MV-4-11 (cell line): ENCODE data around the gene ZNF658.
"Not testable (repeated sequence)": the region's sequence is repeated elsewhere in the genome, so short reads cannot be mapped to it uniquely, and the experiment has no call there.

Source experiments
- DNase-seq: peaks from one replicate; lab custom pipeline; 2025; lab: John Stamatoyannopoulos, UW

Gene ZNF658

DNA sequence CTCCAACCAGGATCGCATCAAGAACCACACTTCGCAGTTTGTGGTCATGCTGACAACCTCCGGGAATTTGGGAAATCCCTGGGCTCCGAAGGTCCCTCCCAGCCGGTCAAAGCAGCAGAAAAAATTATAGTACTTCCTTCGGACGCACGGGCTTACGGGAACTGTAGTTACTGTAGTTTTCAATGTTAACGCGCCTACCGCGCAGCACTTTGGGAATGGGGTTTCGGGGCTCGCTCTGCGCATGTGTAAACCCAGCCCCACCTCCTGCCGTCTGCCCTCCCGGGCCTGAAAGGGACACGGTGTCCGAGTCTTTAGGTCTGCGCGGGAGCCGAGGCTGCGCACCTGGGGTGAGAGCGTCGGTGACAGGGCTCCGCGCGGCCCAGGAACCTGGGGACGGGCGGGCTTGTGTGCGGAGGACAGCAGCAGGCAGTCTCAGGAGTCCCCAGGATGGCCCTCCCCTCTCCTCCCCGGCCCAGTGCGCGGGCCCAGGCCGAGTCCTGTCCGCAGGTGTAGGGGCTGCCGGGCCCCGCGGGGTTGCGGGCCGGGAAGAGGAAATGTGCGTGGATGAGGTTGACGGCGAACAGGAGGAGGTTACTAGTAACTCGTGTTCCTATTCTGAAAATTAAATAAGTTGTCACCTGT, at the start of gene ZNF658:
Gene ZNF658 (plus strand): TSS at position 236 of the 642 bp plus-strand sequence. CDS start 2,837 bp downstream, outside the sequence.
- not testable (repeated sequence) for DNase-seq

DNA sequence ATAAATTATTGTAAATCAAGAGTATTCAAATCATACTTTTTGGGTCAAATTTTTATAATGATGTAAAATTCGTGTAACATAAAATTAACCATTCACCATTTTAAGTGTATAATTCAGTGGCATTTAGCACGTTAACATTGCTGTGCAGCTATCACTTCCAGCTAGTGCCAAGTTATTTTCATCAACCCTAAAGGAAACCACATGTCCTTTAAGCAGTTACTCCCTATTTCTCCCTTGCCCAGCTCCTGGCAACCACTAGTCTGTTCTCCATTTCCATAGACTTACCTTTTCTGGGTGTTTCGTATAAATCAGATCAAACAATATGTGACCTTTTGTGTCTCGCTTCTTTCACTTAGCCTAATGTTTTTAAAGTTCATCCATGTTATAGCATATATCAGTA, 38.8 kb upstream of the ZNF658 start:
- DNase-seq = not testable (repeated sequence)

DNA sequence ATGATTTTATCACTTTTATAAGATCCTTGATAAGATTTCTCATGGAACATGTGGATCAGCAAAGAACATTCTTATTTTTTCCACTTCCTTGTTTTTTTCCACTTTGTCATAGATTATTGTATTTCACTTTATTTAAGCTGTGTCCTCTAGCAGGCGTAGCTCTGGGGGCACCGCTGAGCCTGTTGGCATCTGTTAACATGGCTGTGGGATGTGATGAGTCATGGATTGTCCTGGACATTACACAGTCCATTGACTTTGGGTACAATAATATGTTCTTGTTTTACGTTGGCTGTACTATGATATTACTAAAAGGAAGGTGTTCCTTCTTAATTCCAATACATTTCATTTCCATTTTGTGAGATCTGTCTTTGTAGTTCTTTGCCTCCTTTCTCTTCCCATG, 31.9 kb upstream of the ZNF658 start:
- not testable (repeated sequence) for DNase-seq

DNA sequence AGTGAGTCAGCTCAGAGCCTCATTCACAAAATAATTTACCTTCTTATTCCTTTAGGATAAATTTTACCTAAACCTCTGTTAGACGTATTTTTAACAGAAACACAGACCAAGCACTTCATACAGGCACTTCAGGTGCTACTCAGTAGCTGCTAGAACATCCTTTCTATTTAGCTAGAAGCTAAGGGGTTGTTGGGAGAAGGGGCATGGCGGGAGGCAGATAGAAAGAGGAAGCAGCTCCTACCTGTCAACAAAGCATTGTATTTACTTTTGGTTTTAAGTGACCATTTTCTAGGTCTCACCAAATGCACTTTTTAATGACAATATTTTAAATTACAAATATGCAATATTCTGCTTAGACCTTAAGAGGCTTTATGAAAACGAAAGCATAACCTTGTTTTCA, 19.9 kb upstream of the ZNF658 start:
- not testable (repeated sequence) for DNase-seq

DNA sequence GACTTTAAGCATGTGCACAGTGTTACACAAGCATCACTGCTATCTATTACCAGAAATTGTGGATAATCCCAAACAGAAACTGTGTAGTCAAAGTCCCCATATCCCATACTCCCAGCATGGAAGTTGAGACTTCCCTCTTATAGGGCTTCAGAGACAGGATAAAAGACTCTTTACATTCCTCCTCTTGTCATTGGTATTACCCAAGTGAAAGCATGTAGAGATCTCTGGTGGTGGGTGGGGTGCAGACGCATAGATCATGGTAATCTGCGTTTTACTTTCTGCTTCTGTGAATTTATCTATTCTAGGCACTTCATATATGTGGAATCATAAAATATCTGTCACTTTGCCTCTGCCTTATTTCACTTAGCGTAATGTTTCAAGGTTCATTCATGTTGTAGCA, 18.7 kb upstream of the ZNF658 start:
- not testable (repeated sequence) for DNase-seq

DNA sequence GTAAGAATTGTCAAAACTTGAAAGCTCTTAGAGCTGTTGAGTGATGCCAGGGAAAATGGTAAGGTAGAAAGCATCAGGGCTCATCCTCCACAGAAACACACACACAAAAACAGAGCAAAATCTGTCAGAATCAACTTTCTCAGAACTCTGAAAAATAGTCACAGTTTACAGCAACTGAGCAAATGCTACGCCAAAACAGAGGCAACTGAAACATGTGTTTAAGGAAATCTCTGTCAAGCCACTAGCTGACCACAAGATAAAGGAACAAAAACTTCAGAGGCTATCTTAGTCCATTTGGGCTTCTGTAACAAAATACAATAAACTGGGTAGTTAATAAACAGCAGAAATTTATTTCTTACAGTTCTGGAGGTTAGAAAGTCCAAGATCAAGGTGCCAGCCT, 10.2 kb upstream of the ZNF658 start:
- not testable (repeated sequence) for DNase-seq

DNA sequence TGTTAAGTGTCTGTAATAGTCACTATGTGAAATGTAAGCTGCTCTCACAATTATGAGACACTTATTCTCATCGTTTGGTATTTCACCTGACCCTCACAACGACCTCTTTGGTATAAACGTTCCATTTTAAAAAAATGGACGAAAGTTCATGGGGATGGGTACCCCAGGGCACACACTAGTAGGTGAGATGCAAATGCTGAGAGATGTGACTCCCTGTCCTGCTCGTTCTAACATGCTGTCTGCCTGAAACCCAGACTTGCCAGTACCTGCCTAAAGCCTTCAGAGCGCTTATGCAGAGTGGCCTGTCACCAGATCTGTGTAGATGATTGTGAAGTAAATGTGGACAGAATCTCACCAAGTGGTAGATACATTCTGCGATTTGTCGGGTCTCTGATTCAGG, 616 bp downstream of the ZNF658 start:
- not testable (repeated sequence) for DNase-seq

DNA sequence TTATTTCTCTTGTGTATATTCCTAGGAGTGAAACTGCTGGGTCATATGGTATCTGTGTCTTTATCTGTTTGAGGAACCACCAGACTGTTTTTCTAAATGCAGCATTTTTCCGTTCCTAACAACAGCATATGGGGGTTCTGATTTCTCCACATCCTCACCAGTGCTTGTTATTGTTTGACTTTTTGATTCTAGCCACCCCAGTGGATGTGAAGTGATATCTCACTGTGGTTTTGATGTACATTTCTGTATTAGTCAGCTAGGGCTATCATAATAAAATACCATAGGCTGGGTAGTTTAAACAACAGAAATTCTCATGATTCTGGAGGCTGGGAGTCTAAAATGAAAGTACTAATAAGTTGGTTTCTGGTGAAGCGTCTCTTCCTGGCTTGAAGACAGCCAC, 9.0 kb downstream of the ZNF658 start:
- not testable (repeated sequence) for DNase-seq

DNA sequence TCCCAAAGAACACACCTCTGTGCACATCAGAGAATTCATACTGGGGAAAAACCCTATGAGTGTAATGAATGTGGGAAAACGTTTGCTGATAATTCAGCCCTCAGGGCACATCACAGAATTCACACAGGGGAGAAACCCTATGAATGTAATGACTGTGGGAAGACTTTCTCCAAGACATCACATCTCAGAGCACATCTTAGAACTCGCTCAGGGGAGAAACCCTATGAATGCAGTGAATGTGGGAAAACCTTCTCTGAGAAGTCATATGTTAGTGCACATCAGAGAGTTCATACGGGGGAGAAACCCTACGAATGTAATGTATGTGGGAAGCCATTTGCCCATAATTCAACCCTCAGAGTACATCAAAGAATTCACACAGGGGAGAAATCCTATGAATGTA, 19.5 kb downstream of the ZNF658 start:
- not testable (repeated sequence) for DNase-seq

DNA sequence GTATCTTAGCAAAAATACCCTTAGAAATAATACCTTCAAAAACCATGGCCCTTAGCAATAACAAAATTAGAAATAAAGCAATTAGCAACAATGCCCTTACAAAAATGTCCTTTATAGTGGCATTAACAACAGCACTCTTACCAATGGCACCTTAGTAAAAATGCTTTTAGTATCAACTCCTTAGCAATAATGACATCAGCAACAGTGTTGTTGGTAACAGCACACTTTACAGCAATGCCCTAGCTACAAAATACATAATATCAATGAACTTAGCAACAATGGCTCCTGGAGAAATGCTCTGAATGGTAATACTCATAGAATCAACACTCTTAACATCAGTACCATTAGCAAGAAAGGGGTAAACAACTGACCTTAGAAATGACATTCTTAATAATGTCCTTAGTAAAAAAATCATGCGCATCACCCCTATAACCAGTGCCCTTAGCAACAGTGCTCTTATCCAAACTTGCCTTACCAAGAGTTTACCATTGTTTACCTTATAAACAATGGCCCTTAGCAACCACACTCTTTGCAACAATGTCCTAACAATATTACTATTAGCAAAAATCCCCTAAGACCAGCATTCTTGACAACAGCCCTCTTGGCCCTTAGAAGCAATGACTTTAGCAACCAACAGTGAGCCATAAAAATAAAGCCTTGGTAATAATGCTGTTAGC, 35.8 kb downstream of the ZNF658 start:
- DNase-seq = not testable (repeated sequence)

DNA sequence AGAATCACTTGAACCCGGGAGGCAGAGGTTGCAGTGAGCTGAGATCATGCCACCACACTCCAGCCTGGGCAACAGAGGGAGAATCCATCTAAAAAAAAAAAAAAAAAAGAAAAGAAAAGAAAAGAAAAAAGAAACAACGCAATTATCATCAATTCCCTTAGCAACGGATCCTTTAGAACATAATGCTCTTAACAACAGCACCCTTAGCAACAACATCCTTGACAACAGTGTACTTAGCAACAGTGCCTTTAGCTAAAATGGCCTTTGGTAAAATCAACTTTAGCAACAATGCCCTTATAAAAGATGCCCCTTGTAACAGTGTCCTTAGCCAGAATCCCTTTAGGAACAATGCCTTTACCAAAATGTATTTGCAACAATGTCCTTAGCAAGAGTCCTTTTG, 37.1 kb downstream of the ZNF658 start:
- DNase-seq = not testable (repeated sequence)

DNA sequence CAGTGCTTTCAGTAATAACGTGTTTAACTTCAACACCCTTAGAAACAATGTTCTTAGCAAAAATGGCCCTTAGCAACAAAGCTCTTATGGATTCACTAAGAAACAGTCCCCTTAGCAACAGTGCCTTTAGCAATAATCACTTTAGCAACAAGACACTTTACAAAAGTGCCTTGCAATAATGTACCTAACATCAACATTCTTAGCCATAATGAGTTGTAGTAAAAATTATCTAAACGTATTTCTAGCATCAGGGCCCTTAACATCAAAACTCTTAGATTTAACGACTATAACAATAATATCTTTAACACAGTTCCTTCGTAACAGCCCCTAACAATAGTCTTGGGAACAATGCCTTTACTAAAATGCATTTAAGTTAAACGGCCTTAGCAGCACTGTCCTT, 37.8 kb downstream of the ZNF658 start:
- DNase-seq = not testable (repeated sequence)

DNA sequence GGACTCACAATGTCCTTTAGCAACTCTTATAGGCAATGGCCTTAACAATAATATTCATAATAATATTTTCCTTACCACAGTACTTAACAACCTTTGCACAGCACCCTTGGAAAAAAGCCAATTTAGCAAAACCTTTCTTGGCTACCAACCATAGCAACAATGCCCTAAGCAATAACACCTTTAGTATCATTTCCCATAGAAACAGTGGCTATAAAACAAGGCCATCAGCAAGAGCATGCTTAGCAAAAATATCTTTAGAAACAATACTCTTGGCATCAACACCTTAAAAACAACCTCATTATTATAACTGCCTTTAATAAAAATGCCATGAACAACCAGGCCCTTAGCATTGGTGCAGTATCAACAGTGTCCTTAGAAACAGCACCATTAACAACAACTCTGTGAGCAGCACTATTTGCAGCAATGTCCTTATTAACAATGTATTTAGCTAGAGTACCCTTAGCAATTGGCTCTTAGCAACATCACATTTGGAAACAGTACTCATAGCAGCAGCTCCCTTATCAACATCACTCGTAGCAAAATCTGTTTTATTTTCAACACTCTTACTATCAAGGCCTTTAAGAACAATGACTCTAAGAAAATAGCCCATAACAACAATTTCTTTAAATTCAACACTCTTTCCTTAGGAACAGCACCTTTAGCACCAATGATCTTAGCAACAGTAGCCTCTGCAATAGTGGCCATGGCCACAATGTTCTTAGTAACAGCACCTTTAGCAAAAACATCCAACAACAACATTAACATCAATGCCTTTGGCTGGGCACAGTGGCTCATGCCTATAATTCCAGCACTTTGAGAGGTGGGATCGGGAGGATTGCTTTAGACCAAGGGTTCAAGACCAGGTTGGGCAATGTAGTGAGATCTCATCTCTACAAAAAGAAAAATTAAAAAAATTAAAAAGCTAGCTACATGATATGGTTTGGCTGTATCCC, 39.6 kb downstream of the ZNF658 start:
- not testable (repeated sequence) for DNase-seq

DNA sequence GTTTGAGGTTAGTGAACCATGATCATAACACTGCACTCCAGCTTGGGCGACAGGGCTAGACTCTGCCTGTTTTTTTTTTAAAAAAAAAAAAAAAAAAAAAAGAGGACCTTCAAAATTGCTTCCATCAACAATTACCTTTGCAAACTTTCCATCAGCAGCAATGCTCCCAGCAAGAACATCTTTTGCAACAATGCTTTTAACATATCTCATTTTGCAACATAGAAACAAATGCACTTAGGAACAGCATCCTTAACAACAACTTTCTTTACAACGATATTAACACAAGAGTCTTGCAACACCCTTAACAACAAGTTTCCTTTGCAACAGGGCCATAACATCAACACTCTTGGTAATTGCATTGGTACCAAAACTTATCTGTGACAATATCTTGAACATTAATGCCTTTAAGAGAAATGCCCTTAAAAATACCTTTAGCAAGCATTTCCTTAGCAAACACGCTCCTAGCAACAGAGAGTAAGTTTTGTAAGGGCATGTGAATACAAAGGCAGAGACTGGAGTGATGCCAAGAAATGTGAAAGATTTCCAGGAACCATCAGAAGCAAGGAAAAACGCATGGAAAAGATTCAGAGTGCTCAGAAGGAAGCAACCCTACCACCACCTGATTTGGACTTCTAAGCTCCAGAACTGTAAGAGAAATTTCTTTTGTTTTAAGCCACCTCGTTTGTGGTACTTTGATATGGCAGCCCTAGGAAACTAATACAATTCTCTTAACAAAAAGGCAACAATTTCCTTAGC, 42.1 kb downstream of the ZNF658 start:
- not testable (repeated sequence) for DNase-seq

DNA sequence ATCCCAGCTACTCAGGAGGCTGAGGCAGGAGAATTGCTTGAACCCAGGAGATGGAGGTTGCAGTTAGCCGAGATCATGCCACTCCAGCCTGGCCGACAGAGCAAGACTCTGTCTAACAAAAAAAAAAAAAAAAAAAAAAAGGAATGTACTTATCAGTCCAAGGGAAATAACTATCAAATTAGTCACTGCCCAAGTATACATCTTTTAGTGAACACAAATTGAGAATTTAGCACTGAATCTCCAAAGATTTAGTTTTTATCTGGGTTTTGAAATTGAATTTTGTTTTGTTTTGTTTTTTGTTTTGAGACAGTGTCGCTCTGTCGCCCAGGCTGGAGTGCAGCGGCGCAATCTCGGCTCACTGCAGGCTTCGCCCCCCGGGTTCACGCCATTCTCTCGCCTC, 52.1 kb downstream of the ZNF658 start:
- not testable (repeated sequence) for DNase-seq
